Heart left ventricle (tissue), 16 donors: Measurements from ENCODE around the gene NARF. TPM values are rescaled to one million over a fixed set of nuclear protein-coding genes. Genes with fewer than 3 reads are reported as not detected.
A peak's percentile ranks its signal among the peaks of the same experiment; 100 is the strongest.

Source experiments
- ATAC-seq, 4 donors: fragments of 200-7000 bp; cut with Tn5 transposase; one replicate each; pipeline ENCODE4 v1.9.1; 2020 to 2022; ENCODE audit warnings: moderate library complexity in 4 of 4, mild to moderate bottlenecking in 3 of 4, moderate number of reproducible peaks in 1 of 4
- DNase-seq, 5 donors: peaks; one replicate each; pipeline ENCODE4 v3.0.0-alpha.2; 2020
- H3K27ac ChIP-seq, 12 donors: fragments of 200-600 bp; sonication (generic) in 4 of 12; one replicate each; pipeline versions ENCODE4 v1.5.0 to v1.8.0; 2016 to 2022; ENCODE audit warnings: mild to moderate bottlenecking in 2 of 12
- H3K27me3 ChIP-seq, 9 donors: fragments of 200-600 bp; sonication (generic) in 2 of 9; one replicate each; pipeline versions ENCODE4 v1.5.1 to v1.8.0; 2016 to 2022; ENCODE audit warnings: mild to moderate bottlenecking in 3 of 9
- H3K36me3 ChIP-seq, 9 donors: fragments of 200-600 bp; sonication (generic) in 2 of 9; one replicate each; pipeline versions ENCODE4 v1.5.0 to v1.8.0; 2018 to 2022; ENCODE audit warnings: mild to moderate bottlenecking in 2 of 9
- H3K4me1 ChIP-seq, 12 donors: fragments of 200-600 bp; sonication (generic) in 4 of 12; one replicate each; pipeline versions ENCODE4 v1.5.0 to v1.8.0; 2016 to 2022; ENCODE audit warnings: mild to moderate bottlenecking in 3 of 12
- H3K4me3 ChIP-seq, 12 donors: fragments of 200-600 bp; sonication (generic) in 4 of 12; one replicate each; pipeline versions ENCODE4 v1.5.0 to v1.8.0; 2017 to 2022; ENCODE audit warnings: mild to moderate bottlenecking in 9 of 12, moderate library complexity in 4 of 12
- H3K9me3 ChIP-seq, 12 donors: fragments of 200-600 bp; sonication (generic) in 4 of 12; one replicate each; pipeline versions ENCODE4 v1.5.0 to v1.8.0; 2016 to 2022; ENCODE audit warnings: mild to moderate bottlenecking in 1 of 12
- CTCF ChIP-seq, 12 donors: fragments of 200-600 bp; sonication (generic) in 4 of 12; IDR thresholded peaks; one replicate each; pipeline versions ENCODE4 v1.5.0 to v1.8.0; 2018 to 2022; ENCODE audit warnings: antibody characterized with exemption in 12 of 12, mild to moderate bottlenecking in 5 of 12
- POLR2A ChIP-seq, 2 donors: fragments of 450-650 bp; IDR thresholded peaks; one replicate each; pipeline ENCODE4 v1.6.1; 2017; ENCODE audit warnings: antibody characterized with exemption in 2 of 2, mild to moderate bottlenecking in 2 of 2, moderate library complexity in 2 of 2
- whole genome bisulfite sequencing, 4 donors: extraction: QIAGEN DNeasy Blood & Tissue Kit in 2 of 4; methylation state at CpG; one replicate each; pipeline versions ENCODE4 v1.1.5 to v1.1.7; 2013 to 2018; 5-methylcytosine and 5-hydroxymethylcytosine counted together
- intact Hi-C, 10 donors: fragments of 100-400 bp; cut with DNase I; formaldehyde crosslinking; loops; one replicate each; pipeline versions ENCODE4 v1.11.1 to v1.14.2; 2022
- polyA plus RNA-seq, 2 donors: library from polyadenylated mRNA; stranded (reverse); fragments of 200-250 nt; gene quantifications; one replicate each; pipeline ENCODE4 v1.2.3, GENCODE V29; 2013
- total RNA-seq, 9 donors: library from RNA; depleted of rRNA in 2 of 9; stranded (reverse); fragments of >200 nt in 2 of 9; fragmentation: NEBNext Ultra II Directional in 3 of 9; extraction: Animal tissue kit (Norgen Biotek cat#: 25700) in 3 of 9; gene quantifications; one replicate each; pipeline versions ENCODE4 v1.1.0 to v1.2.4, GENCODE V29; 2016 to 2023
- donor health status: ischemic (EF 13 %, LVEDD 7.1; RV severe dilation, severe dysfunction).
- donor health status: healthy with polysubstance abuse.
- donor health status: DM: no; HTN: yes; CAD: no.
- donor health status: DM: no; HTN: no; CAD: no.
- donor health status: ischemic (EF 25% LVEDD 6.9; RV normal size, moderate dysfunction).
- donor health status: ischemic (EF 25% LVEDD 5.7; RV mildly dilated, moderate dysfunction).
- donor health status: healthy.
- donor health status: DM: yes; HTN: yes; CAD: no.
- donor health status: ischemic (EF 35%, LVEDD 5.7; RV mildly dilated, moderate dysfunction).
- donor health status: nonischemic (EF 11% LVEDD 7.7; RV severe dilation, severe dysfunction).
- donor health status: DM: yes; HTN: yes; CAD: no.
- donor health status: PGD.
- donor health status: ischemic (EF 29% LVEDD 5.4; RV normal size, mild dysfunction).
- donor health status: nonischemic (EF 23%, LVEDD 6.1; RV moderate dilation, normal function).

NARF gene
- total and polyA plus RNA-seq, 11 donors: 48.6 to 111 (median 63.0) TPM

- 89 to 93% (median 90%) methylated on average over 26 of the region's 26 CpGs for WGBS, 4 donors
- intact Hi-C loops: loop anchor here in 7 of 10 donors (2.0 to 5.0 kb wide), 5 partner anchors 37 to 137 kb away; partner anchors contain the start of gene CYBC1 (in 1 of the 7)
- Histone ChIP-seq H3K4me3 (no peak overlapping the region), H3K9me3 (no peaks in the 10 kb centered on the region), H3K36me3 (peaks cover 0 to 11% (median 0%) of the 10 kb centered on the region in 9 donors), H3K27ac (no peak overlapping the region), H3K27me3 (no peaks in the 10 kb centered on the region), H3K4me1 (peaks cover 3 to 33% (median 21%) of the 10 kb centered on the region in 12 donors)
- DNase-seq: peak in 1 of 5 donors; percentile 24
- no peak for TF ChIP-seq CTCF (IDR thresholded peaks at IDR 0.05)
- no peak for TF ChIP-seq POLR2A (IDR thresholded peaks at IDR 0.05)
- ATAC-seq: no peak
Observed at GRCh38 chr17:82415336-82415735, 43.2 kb upstream of the NARF start.

- Histone ChIP-seq H3K4me3 (no peak overlapping the region), H3K4me1 (peaks cover 3 to 33% (median 21%) of the 10 kb centered on the region in 12 donors), H3K27ac (no peak overlapping the region), H3K27me3 (no peaks in the 10 kb centered on the region), H3K36me3 (peaks cover 0 to 15% (median 3%) of the 10 kb centered on the region in 9 donors), H3K9me3 (no peaks in the 10 kb centered on the region)
- no peak for ATAC-seq
- WGBS, 4 donors: 89 to 95% (median 93%) methylated on average over 9 of the region's 9 CpGs
- TF ChIP-seq CTCF (IDR thresholded peaks at IDR 0.05) (no peak), POLR2A (IDR thresholded peaks at IDR 0.05) (no peak)
- intact Hi-C loops: loop anchor here in 7 of 10 donors (2.0 to 5.0 kb wide), 5 partner anchors 37 to 137 kb away; partner anchors contain the start of gene CYBC1 (in 1 of the 7)
- peak in 1 of 5 donors; percentile 9 for DNase-seq
Observed at GRCh38 chr17:82415786-82416185, 42.8 kb upstream of the NARF start.

- 93 to 96% (median 94%) methylated on average over 4 of the region's 4 CpGs for WGBS, 4 donors
- TF ChIP-seq POLR2A (IDR thresholded peaks at IDR 0.05) (no peak), CTCF (IDR thresholded peaks at IDR 0.05) (no peak)
- no peaks in the 10 kb centered on the region for H3K9me3 ChIP-seq
- ATAC-seq (no peak), DNase-seq (peak in 1 of 5 donors; percentile 18)
- H3K27ac ChIP-seq: no peak overlapping the region
- peaks cover 0 to 18% (median 3%) of the 10 kb centered on the region in 9 donors for H3K36me3 ChIP-seq
- peaks cover 3 to 33% (median 21%) of the 10 kb centered on the region in 12 donors for H3K4me1 ChIP-seq
- intact Hi-C loops: loop anchor here in 3 of 10 donors (5.0 kb wide), 3 partner anchors 36 to 136 kb away; partner anchors contain the start of gene CYBC1 (in 1 of the 3)
- H3K27me3 ChIP-seq: no peaks in the 10 kb centered on the region
- no peak overlapping the region for H3K4me3 ChIP-seq
Observed at GRCh38 chr17:82416264-82416663, 42.3 kb upstream of the NARF start.

GRCh38 chr17:82416771-82417170 is 41.8 kb upstream of the NARF start:
- 90 to 95% (median 94%) methylated on average over 6 of the region's 6 CpGs for WGBS, 4 donors
- no peaks in the 10 kb centered on the region for H3K27me3 ChIP-seq
- DNase-seq (no peak), ATAC-seq (no peak)
- peaks cover 0 to 20% (median 3%) of the 10 kb centered on the region in 9 donors for H3K36me3 ChIP-seq
- intact Hi-C loops: loop anchor here in 3 of 10 donors (5.0 kb wide), 3 partner anchors 36 to 136 kb away; partner anchors contain the start of gene CYBC1 (in 1 of the 3)
- peaks cover 3 to 33% (median 21%) of the 10 kb centered on the region in 12 donors for H3K4me1 ChIP-seq
- no peaks in the 10 kb centered on the region for H3K9me3 ChIP-seq
- peak in 2 of 12 donors; percentile 6 to 18 for TF ChIP-seq CTCF (IDR thresholded peaks at IDR 0.05)
- no peak for TF ChIP-seq POLR2A (IDR thresholded peaks at IDR 0.05)
- H3K4me3 ChIP-seq: no peak overlapping the region
- no peak overlapping the region for H3K27ac ChIP-seq
